ENCODE results near the gene SLC16A11.

The SLC16A11 gene

Small RNA genes lying within 50 kb of the gene (small RNA-seq; reads per million reads assigned to genes)
- 0 to 0.03 reads per million in 2 experiments for gene AC120057.1
